ENCODE measurements around the gene KYAT1.

KYAT1 gene

DNA sequence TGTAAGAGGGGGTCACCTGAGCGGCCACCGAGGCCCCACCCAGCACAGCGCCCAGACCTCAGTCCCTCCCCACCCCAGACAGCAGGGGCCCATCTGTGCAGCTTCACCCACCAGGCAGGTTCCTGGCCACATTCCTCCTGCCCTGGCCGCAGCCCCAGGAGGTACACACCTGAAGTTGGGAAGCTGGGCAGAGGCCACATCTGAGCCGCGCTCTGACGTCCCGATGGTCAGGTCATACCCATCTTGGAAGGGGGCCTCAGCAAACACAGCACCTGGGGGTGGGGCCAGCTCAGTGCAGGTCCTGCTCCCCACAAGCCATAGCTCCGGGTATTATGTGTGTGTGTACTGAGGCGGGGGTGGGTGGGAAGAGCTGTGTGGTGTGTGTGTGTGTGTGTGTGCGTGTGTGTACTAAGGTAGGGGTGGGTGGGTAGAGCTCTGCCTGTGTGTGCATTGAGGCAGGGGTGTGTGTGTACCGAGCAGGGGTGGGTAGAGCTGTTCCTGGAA, 57.8 kb downstream of the KYAT1 start:
- H3K27ac ChIP-seq (ENCODE audit: low read depth, low read length, severe bottlenecking): no peak overlapping the region
- H3K4me3 ChIP-seq (ENCODE audit: extremely low read depth, insufficient read depth, low read length, poor library complexity, severe bottlenecking): no peak overlapping the region
- WGBS, 2 experiments (ENCODE audit: insufficient coverage in 2 of 2): 97 to 100% methylated on average over 9 of the region's 12 CpGs
- H3K36me3 ChIP-seq (ENCODE audit: control insufficient read depth, insufficient read depth, low read length): peaks cover 55% of the 10 kb centered on the region
- H3K4me1 ChIP-seq (ENCODE audit: control insufficient read depth, insufficient read depth, low read length, poor library complexity, severe bottlenecking): peaks cover 14% of the 10 kb centered on the region
- no peaks in the 10 kb centered on the region for H3K9me3 ChIP-seq (ENCODE audit: control insufficient read depth, low read length)

DNA sequence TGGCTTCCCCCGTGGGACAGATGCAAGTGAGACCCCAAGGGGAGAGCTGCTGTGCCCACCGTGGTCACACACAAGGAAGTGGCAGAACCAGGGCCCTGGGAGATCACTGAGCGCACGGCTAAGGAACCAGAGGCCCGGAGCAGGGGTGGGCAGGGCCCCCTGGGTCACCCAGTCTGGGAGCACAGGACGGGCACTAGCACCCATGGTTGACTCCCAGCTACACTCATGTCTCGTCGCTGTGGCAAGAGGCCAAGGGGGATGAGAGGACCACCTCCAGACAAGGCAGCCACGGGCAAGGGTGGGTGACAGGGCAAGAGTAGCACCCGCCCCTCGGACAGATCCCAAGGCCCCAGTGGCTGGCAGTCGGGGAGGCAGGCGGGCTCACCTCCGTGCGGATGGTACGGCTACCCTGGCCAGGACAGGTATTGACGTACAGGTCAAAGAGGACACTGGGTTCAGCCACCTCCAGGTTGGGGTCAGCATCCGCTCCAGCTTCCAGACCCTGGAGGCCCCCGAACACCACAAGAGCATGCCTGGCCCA, 58.3 kb downstream of the KYAT1 start:
- Histone ChIP-seq H3K4me3 (ENCODE audit: extremely low read depth, insufficient read depth, low read length, poor library complexity, severe bottlenecking) (no peak overlapping the region), H3K9me3 (ENCODE audit: control insufficient read depth, low read length) (no peaks in the 10 kb centered on the region), H3K4me1 (ENCODE audit: control insufficient read depth, insufficient read depth, low read length, poor library complexity, severe bottlenecking) (peaks cover 11% of the 10 kb centered on the region), H3K36me3 (ENCODE audit: control insufficient read depth, insufficient read depth, low read length) (peaks cover 55% of the 10 kb centered on the region), H3K27ac (ENCODE audit: low read depth, low read length, severe bottlenecking) (no peak overlapping the region)
- 97 to 98% methylated on average over 15 to 18 of the region's 19 CpGs for WGBS, 2 experiments (ENCODE audit: insufficient coverage in 2 of 2)

DNA sequence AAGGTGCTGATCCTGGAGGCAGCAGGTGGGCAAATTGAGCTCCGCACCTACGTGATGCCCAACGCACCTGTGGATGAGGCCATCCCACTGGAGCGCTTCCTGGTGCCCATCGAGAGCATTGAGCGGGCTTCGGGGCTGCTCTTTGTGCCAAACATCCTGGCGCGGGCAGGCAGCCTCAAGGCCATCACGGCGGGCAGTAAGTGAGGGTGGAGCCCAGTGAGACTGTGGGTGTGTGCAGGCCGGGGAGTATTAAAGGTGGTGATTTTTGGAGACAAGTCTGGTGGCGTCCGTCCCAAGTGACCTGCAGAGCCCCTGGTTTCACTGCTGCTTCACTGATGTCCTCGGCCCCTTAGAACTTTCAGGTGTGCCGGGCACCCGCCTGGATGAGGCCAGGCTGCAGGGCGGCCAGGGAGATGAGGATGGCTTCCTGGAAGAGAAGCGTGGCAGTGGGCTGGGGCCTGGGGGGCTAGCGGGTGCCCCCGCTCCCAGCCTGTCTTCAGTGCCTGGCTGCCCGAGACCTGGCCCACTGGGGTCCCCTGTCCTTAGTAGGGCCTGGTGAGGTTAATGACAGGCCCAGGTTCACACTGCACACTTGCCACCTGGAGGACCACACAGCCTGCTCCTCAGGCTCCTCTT, 59.2 kb downstream of the KYAT1 start:
- Histone ChIP-seq H3K9me3 (ENCODE audit: control insufficient read depth, low read length) (peaks cover under 1% of the 10 kb centered on the region), H3K4me3 (ENCODE audit: extremely low read depth, insufficient read depth, low read length, poor library complexity, severe bottlenecking) (no peak overlapping the region), H3K36me3 (ENCODE audit: control insufficient read depth, insufficient read depth, low read length) (peaks cover 52% of the 10 kb centered on the region), H3K27ac (ENCODE audit: low read depth, low read length, severe bottlenecking) (no peak overlapping the region), H3K4me1 (ENCODE audit: control insufficient read depth, insufficient read depth, low read length, poor library complexity, severe bottlenecking) (peaks cover 11% of the 10 kb centered on the region)
- WGBS, 2 experiments (ENCODE audit: insufficient coverage in 2 of 2): 96 to 99% methylated on average over 12 to 21 of the region's 22 CpGs

DNA sequence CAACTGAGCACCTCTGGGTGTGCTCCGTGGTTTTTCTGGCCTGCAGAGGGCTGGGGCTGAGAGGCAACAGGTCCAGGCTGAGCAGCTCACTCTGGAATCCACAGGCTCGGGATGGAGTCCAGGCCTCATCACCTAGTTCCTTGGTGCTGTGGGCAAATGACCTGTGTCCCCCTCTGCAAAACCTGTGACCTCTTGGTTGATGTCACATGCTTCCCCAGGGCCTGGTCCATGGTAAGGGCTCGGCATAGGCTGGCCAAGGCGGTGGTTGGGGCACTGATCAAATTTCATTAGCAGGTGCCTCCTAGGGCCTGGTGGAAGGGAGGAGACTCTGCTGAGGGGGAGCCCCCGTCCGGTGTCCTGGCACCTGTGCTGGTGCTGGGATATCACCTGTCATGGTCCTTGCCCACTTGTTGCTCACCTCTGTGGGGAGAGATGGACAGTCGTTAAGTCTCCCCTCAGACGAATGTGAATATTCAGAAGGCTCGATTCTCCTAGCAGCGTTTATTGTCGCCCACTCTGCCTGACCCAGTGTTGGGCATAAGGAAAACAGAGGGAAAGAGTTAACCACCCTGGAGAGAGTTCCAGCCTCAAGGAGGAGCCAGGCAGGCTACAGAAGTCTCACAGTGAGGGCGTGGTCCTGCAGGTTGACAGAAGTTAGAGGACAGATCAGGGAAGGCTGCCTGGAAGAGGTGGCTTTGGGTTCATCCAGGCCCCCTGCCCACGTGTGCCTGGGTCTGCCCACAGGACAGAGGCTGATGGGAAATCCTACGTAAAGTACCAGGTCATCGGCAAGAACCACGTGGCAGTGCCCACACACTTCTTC, 60.0 kb downstream of the KYAT1 start:
- peaks cover 45% of the 10 kb centered on the region for H3K36me3 ChIP-seq (ENCODE audit: control insufficient read depth, insufficient read depth, low read length)
- WGBS, 2 experiments (ENCODE audit: insufficient coverage in 2 of 2): 89 to 94% methylated on average over 16 of the region's 16 CpGs
- peaks cover 3% of the 10 kb centered on the region for H3K9me3 ChIP-seq (ENCODE audit: control insufficient read depth, low read length)
- no peak overlapping the region for H3K4me3 ChIP-seq (ENCODE audit: extremely low read depth, insufficient read depth, low read length, poor library complexity, severe bottlenecking)
- no peak overlapping the region for H3K27ac ChIP-seq (ENCODE audit: low read depth, low read length, severe bottlenecking)
- H3K4me1 ChIP-seq (ENCODE audit: control insufficient read depth, insufficient read depth, low read length, poor library complexity, severe bottlenecking): peaks cover 11% of the 10 kb centered on the region

DNA sequence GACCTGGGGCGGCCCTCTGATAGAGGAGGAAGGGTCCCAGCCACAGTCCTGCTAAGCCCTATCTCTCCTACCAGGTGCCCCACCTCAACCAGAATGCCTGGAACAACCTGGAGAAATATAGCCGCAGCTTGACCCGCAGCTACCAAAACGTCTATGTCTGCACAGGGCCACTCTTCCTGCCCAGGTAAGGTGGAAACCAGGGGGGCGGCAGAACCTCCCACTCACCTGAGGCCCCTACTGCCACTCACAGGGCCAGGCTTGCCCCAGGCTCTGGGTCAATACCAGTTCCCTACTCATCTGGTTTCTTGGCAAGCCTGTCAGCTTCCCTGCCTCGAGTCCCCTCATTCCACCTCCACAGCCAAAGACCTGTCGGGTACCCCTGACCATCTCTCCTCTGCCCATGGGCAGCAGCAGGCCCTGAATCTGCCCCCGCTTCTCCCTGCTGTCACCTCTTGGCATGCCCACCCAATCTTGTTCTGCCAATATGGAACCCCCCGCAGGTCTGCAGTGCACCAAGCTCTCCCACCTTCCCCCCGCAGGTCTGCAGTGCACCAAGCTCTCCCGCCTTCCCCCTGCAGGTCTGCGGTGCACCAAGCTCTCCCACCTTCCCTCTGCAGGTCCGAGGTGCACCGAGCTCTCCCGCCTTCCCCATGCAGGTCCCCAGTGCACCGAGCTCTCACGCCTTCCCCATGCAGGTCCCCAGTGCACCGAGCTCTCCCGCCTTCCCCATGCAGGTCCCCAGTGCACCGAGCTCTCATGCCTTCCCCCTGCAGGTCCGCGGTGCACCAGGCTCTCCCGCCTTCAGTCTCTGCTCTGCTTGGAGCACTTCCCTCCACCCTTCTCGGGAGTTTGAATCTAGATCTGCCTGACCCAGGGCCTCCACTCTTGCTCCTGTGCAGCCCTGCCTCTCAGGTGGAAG, 60.8 kb downstream of the KYAT1 start:
- 89 to 91% methylated on average over 21 to 24 of the region's 24 CpGs for WGBS, 2 experiments (ENCODE audit: insufficient coverage in 2 of 2)
- peaks cover 36% of the 10 kb centered on the region for H3K36me3 ChIP-seq (ENCODE audit: control insufficient read depth, insufficient read depth, low read length)
- H3K9me3 ChIP-seq (ENCODE audit: control insufficient read depth, low read length): peaks cover 3% of the 10 kb centered on the region
- no peak overlapping the region for H3K4me3 ChIP-seq (ENCODE audit: extremely low read depth, insufficient read depth, low read length, poor library complexity, severe bottlenecking)
- H3K4me1 ChIP-seq (ENCODE audit: control insufficient read depth, insufficient read depth, low read length, poor library complexity, severe bottlenecking): peaks cover 11% of the 10 kb centered on the region
- H3K27ac ChIP-seq (ENCODE audit: low read depth, low read length, severe bottlenecking): no peak overlapping the region

DNA sequence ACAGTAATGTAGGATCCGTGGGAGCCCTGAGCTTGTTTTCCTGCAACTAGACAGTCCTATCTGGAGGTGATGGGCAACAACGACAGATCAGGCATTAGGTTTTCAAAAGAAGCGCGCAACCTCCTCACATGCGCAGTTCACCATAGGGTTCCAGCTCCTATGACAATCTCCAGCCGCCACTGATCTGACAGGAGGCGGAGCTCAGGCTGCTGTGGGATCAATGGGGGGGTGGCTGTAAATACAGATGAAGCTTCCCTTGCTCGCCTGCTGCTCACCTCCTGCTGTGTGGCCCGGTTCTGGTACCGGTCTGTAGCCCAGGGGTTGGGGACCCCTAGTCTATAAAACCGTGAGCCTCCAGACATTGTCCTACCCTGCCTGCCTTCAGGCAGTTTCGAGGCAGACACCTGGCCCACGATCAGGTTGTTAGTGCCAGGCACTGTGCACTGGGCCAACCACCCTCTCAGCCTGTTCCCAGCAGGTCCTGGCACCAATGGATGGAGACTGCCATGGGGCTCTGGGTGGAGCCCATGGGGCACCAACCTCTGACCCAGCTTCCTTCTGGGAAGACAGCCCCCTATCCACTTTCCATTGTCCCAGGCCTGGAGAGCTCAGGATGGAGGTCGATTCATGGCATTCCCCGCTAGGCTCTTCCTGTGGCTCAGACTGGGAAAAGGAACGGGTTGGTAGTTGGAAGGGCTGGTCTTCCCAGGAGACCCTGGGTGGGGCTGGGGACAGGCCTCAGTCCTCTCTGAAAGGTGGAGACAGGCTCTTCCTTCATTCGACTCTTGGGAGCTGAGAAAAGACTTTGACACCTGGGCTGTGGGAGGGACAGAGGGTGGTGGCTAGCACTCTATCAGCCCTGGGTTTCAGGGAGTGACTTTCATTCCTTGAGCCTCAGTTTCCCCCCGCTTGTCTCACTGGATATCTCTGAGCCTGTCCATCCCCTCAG, 61.8 kb downstream of the KYAT1 start:
- Histone ChIP-seq H3K27ac (ENCODE audit: low read depth, low read length, severe bottlenecking) (no peak overlapping the region), H3K9me3 (ENCODE audit: control insufficient read depth, low read length) (peaks cover 3% of the 10 kb centered on the region), H3K36me3 (ENCODE audit: control insufficient read depth, insufficient read depth, low read length) (peaks cover 27% of the 10 kb centered on the region), H3K4me1 (ENCODE audit: control insufficient read depth, insufficient read depth, low read length, poor library complexity, severe bottlenecking) (peaks cover 11% of the 10 kb centered on the region), H3K4me3 (ENCODE audit: extremely low read depth, insufficient read depth, low read length, poor library complexity, severe bottlenecking) (peak overlapping the region; percentile 53)
- 72 to 79% methylated on average over 12 to 13 of the region's 18 CpGs for WGBS, 2 experiments (ENCODE audit: insufficient coverage in 2 of 2)

DNA sequence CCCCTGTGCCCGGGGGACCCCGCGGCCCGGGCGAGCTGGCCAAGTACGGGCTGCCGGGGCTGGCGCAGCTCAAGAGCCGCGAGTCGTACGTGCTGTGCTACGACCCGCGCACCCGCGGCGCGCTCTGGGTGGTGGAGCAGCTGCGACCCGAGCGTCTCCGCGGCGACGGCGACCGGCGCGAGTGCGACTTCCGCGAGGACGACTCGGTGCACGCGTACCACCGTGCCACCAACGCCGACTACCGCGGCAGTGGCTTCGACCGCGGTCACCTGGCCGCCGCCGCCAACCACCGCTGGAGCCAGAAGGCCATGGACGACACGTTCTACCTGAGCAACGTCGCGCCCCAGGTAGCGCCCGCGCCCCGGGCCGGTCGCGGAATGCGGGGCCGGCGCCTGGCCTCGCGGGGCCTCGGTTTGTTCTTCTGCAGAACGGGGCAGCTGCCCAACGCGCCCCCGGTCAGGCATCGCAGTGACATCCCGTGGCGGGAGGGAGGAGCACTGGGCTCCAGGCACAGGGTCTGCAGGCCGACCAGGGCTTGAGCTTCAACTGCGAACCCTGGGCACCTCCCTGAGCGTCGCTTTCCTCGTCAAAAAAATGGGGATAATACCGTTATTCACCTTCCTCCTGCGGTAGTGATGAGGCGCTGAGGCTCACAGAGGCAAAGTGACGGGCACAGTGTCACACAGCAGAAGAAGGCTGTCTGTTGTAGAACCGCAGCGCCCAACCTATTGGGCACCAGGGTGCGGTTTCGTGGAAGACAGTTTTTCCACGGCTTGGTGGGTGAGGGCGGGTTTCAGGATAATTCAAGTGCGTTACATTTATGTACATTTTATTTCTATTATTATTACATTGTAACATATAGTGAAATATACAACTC, 62.7 kb downstream of the KYAT1 start:
- Histone ChIP-seq H3K9me3 (ENCODE audit: control insufficient read depth, low read length) (peaks cover 3% of the 10 kb centered on the region), H3K27ac (ENCODE audit: low read depth, low read length, severe bottlenecking) (no peak overlapping the region), H3K36me3 (ENCODE audit: control insufficient read depth, insufficient read depth, low read length) (peaks cover 19% of the 10 kb centered on the region), H3K4me1 (ENCODE audit: control insufficient read depth, insufficient read depth, low read length, poor library complexity, severe bottlenecking) (peaks cover 11% of the 10 kb centered on the region), H3K4me3 (ENCODE audit: extremely low read depth, insufficient read depth, low read length, poor library complexity, severe bottlenecking) (peak overlapping the region; percentile 53)
- 7 to 9% methylated on average over 69 to 86 of the region's 90 CpGs for WGBS, 2 experiments (ENCODE audit: insufficient coverage in 2 of 2)

DNA sequence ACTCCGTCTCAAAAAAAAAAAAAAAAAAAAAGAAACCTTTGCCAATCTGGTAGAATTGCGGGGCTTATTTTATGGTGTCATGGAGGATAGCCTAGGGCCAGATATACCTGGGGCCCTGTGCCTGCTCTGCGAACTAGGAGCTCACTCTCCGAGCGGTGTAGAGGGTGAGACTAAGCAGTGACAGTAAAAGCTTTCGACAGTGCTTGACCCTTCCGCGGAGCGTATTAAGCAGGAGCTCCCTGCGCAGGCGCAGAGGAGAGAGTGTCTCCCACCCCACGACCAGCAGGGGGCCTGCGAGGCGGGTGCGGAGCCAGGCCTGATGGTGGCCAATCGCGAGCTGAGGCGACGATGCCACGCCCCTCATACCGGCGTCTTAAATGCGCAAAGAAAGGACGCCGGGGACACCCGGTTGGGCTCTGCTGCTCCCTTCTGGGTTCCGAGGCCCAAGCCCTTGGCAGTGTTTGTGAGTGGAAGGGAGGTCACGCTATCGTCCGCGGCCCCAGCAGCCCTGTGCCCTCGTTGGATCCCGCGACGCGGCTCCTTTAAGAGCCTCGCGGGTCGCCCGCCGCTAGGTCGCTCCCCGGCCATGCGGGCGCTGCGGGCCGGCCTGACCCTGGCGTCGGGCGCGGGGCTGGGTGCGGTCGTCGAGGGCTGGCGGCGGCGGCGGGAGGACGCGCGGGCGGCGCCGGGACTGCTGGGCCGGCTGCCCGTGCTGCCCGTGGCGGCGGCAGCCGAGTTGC, 63.5 kb downstream of the KYAT1 start, which contains the start of gene ENDOG:
TSS of gene ENDOG (plus strand) at position 402 of the 740 bp plus-strand sequence. CDS start at position 587, 185 bp downstream.
- Histone ChIP-seq H3K4me3 (ENCODE audit: extremely low read depth, insufficient read depth, low read length, poor library complexity, severe bottlenecking) (peak within 1 kb of the TSS; percentile 53), H3K4me1 (ENCODE audit: control insufficient read depth, insufficient read depth, low read length, poor library complexity, severe bottlenecking) (peaks cover 11% of the 10 kb centered on the region), H3K36me3 (ENCODE audit: control insufficient read depth, insufficient read depth, low read length) (peaks cover 19% of the 10 kb centered on the region), H3K9me3 (ENCODE audit: control insufficient read depth, low read length) (peaks cover 3% of the 10 kb centered on the region), H3K27ac (ENCODE audit: low read depth, low read length, severe bottlenecking) (peak within 1 kb of the TSS; percentile 75)
- 0 to 2% methylated on average over 59 to 69 of the region's 70 CpGs for WGBS, 2 experiments (ENCODE audit: insufficient coverage in 2 of 2)

All from mesodermal cell (in vitro differentiated cells).